K562 (cell line): ENCODE data around the gene VARS1. TPM values are rescaled to one million over a fixed set of nuclear protein-coding genes. Genes with fewer than 3 reads are reported as not detected.
A peak's percentile ranks its signal among the peaks of the same experiment; 100 is the strongest.

Source experiments
- BRD4 ChIP-seq: fragments of 200-600 bp; sonication (generic); IDR thresholded peaks from 2 replicates; pipeline ENCODE4 v1.6.1; 2017; ENCODE audit warnings: inconsistent platforms
- CAMTA2 ChIP-seq: fragments of 250-450 bp; sonication (Bioruptor Pico); conservative IDR thresholded peaks from 2 replicates; pipeline ENCODE4 v1.5.1; 2022
- CBX1 ChIP-seq: sonication (generic); IDR thresholded peaks from 2 replicates; pipeline ENCODE4 v1.6.1; 2016; ENCODE audit warnings: antibody characterized with exemption, low read depth, mild to moderate bottlenecking
- CHCHD3 ChIP-seq: fragments of 250-450 bp; sonication (Bioruptor Pico); IDR thresholded peaks from 2 replicates; pipeline ENCODE4 v2.1.2; 2022; ENCODE audit warnings: mild to moderate bottlenecking
- EHMT2 ChIP-seq: fragments of 450-650 bp; IDR thresholded peaks from 2 replicates; pipeline ENCODE4 v1.6.1; 2018; ENCODE audit warnings: antibody characterized with exemption
- EP300 ChIP-seq: IDR thresholded peaks from 2 replicates; pipeline ENCODE4 v1.6.1; 2012; ENCODE audit warnings: low read length, improper control_type of control experiment
- HDAC2 ChIP-seq: fragments of 450-650 bp; IDR thresholded peaks from 2 replicates; pipeline ENCODE4 v1.6.1; 2016; ENCODE audit warnings: mild to moderate bottlenecking
- HNRNPK ChIP-seq: fragments of 200-400 bp; formaldehyde crosslinking; IDR thresholded peaks from one replicate; pipeline ENCODE4 v1.6.1; 2018; ENCODE audit warnings: mild to moderate bottlenecking, low read depth, low read length; ENCODE audit not compliant: poor library complexity, severe bottlenecking
- JUN ChIP-seq, 2 experiments: sonication (generic) in 1 of 2; formaldehyde crosslinking in 1 of 2; IDR thresholded peaks; 2 replicates each; pipeline versions ENCODE4 v1.6.1 to v1.8.0; 2012 to 2022; ENCODE audit warnings: borderline replicate concordance in 2 of 2, mild to moderate bottlenecking in 2 of 2, improper control_type of control experiment in 1 of 2, low read depth in 1 of 2, low read length in 1 of 2, missing genetic modification reagents in 1 of 2
- KDM1A ChIP-seq, 2 experiments: fragments of 450-650 bp; IDR thresholded peaks; 2 replicates each; pipeline ENCODE4 v1.6.1; 2016; ENCODE audit warnings: mild to moderate bottlenecking in 2 of 2
- KLF13 ChIP-seq: fragments of 450-650 bp; IDR thresholded peaks from 2 replicates; pipeline ENCODE4 v1.6.1; 2016; ENCODE audit warnings: missing genetic modification characterization, low read depth, mild to moderate bottlenecking, missing compliant biosample characterization, moderate library complexity, borderline replicate concordance
- NCOR1 ChIP-seq: fragments of 450-650 bp; IDR thresholded peaks from 2 replicates; pipeline ENCODE4 v1.6.1; 2016; ENCODE audit warnings: mild to moderate bottlenecking, moderate library complexity
- PHF20 ChIP-seq: fragments of 450-650 bp; IDR thresholded peaks from 2 replicates; pipeline ENCODE4 v1.6.1; 2018; ENCODE audit not compliant: partially characterized antibody
- PRPF4 ChIP-seq: fragments of 200-400 bp; formaldehyde crosslinking; IDR thresholded peaks from one replicate; pipeline ENCODE4 v1.6.1; 2017; ENCODE audit warnings: low read length, low read depth, mild to moderate bottlenecking; ENCODE audit not compliant: insufficient read depth, poor library complexity, severe bottlenecking
- RBFOX2 ChIP-seq: fragments of 200-400 bp; formaldehyde crosslinking; IDR thresholded peaks from 2 replicates; pipeline ENCODE4 v1.6.1; 2017; ENCODE audit warnings: low read depth, mild to moderate bottlenecking, low read length, moderate library complexity
- RBM22 ChIP-seq: fragments of 200-400 bp; formaldehyde crosslinking; IDR thresholded peaks from 2 replicates; pipeline ENCODE4 v1.6.1; 2018; ENCODE audit warnings: low read length, low read depth; ENCODE audit not compliant: poor library complexity, severe bottlenecking
- SMAD1 ChIP-seq: fragments of 150-350 bp; IDR thresholded peaks from 2 replicates; pipeline ENCODE4 v1.6.1; 2014; ENCODE audit warnings: low read length, low read depth; ENCODE audit not compliant: partially characterized antibody
- THAP7 ChIP-seq: fragments of 250-450 bp; sonication (Bioruptor Pico); IDR thresholded peaks from 2 replicates; pipeline ENCODE4 v1.5.0; 2021
- ZFPM2 ChIP-seq: fragments of 250-450 bp; sonication (Bioruptor Pico); IDR thresholded peaks from 2 replicates; pipeline ENCODE4 v1.5.1; 2022; ENCODE audit warnings: mild to moderate bottlenecking
- ZNF23 ChIP-seq: fragments of 250-450 bp; sonication (Bioruptor Pico); IDR thresholded peaks from 2 replicates; pipeline ENCODE4 v1.4.0; 2020; ENCODE audit warnings: mild to moderate bottlenecking
- polyA plus RNA-seq, 8 experiments: library from polyadenylated mRNA; depleted of rRNA in 4 of 8; stranded (reverse) in 5 of 8; unstranded in 3 of 8; fragments of >200 nt; fragmentation: Nextera tagmentation in 2 of 8; fragmentation: Illumina TruSeq in 1 of 8; extraction: Ambion mirVana in 2 of 8; extraction: Trizol in 1 of 8; gene quantifications; 2 replicates each; pipeline versions ENCODE4 v1.2.1 to v1.2.3, GENCODE V29; 2011 to 2014; ENCODE audit warnings: inconsistent platforms in 1 of 8, missing spikeins in 1 of 8
- total RNA-seq, 7 experiments: library from RNA; depleted of rRNA in 6 of 7; stranded (reverse); fragments of >200 nt in 6 of 7; fragmentation: Illumina TruSeq in 2 of 7; extraction: Trizol in 2 of 7; gene quantifications; 2 replicates each; pipeline versions ENCODE4 v1.2.1 to v1.2.3, GENCODE V29; 2011 to 2021; ENCODE audit warnings: low replicate concordance in 1 of 7
- TF ChIP-seq, protein P1 (sequence below), 2 experiments: IDR thresholded peaks; 2 replicates each; pipeline ENCODE4 v1.6.1; 2012; ENCODE audit warnings: improper control_type of control experiment in 2 of 2, low read depth in 2 of 2, low read length in 2 of 2, borderline replicate concordance in 1 of 2
- TF ChIP-seq, protein P2 (sequence below): IDR thresholded peaks from 2 replicates; pipeline ENCODE4 v1.6.1; 2011; ENCODE audit warnings: borderline replicate concordance, low read depth, mild to moderate bottlenecking, moderate library complexity, low read length; ENCODE audit not compliant: insufficient read depth, poor library complexity, severe bottlenecking
- TF ChIP-seq, protein P3 (sequence below): fragments of 450-650 bp; IDR thresholded peaks from 2 replicates; pipeline ENCODE4 v1.6.1; 2016

The VARS1 gene
- total and polyA plus RNA-seq, 9 of the 15 experiments (the other 6 are each of a cell fraction or from before 2014, with no cell fraction given): 2.9 to 488 (median 130) TPM

- TF ChIP-seq, protein P1, sequence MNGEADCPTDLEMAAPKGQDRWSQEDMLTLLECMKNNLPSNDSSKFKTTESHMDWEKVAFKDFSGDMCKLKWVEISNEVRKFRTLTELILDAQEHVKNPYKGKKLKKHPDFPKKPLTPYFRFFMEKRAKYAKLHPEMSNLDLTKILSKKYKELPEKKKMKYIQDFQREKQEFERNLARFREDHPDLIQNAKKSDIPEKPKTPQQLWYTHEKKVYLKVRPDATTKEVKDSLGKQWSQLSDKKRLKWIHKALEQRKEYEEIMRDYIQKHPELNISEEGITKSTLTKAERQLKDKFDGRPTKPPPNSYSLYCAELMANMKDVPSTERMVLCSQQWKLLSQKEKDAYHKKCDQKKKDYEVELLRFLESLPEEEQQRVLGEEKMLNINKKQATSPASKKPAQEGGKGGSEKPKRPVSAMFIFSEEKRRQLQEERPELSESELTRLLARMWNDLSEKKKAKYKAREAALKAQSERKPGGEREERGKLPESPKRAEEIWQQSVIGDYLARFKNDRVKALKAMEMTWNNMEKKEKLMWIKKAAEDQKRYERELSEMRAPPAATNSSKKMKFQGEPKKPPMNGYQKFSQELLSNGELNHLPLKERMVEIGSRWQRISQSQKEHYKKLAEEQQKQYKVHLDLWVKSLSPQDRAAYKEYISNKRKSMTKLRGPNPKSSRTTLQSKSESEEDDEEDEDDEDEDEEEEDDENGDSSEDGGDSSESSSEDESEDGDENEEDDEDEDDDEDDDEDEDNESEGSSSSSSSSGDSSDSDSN (IDR thresholded peaks at IDR 0.05; ENCODE audit: borderline replicate concordance in 1 of 2, low read depth in 2 of 2, low read length in 2 of 2): peak in 1 of 2 experiments; percentile 88; a peak in 1 of 4 replicates
- TF ChIP-seq HDAC2: peak; percentile 82
- no peak for TF ChIP-seq CHCHD3 (CRISPR knock-in tag)
- TF ChIP-seq, protein P2, sequence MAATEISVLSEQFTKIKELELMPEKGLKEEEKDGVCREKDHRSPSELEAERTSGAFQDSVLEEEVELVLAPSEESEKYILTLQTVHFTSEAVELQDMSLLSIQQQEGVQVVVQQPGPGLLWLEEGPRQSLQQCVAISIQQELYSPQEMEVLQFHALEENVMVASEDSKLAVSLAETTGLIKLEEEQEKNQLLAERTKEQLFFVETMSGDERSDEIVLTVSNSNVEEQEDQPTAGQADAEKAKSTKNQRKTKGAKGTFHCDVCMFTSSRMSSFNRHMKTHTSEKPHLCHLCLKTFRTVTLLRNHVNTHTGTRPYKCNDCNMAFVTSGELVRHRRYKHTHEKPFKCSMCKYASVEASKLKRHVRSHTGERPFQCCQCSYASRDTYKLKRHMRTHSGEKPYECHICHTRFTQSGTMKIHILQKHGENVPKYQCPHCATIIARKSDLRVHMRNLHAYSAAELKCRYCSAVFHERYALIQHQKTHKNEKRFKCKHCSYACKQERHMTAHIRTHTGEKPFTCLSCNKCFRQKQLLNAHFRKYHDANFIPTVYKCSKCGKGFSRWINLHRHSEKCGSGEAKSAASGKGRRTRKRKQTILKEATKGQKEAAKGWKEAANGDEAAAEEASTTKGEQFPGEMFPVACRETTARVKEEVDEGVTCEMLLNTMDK: peak; percentile 96
- TF ChIP-seq RBM22: no peak
- TF ChIP-seq HNRNPK: no peak
- no peak for TF ChIP-seq CAMTA2
- peak; percentile 25 for TF ChIP-seq SMAD1
- peak; percentile 79 for TF ChIP-seq KLF13 (tag)
- TF ChIP-seq ZNF23 (CRISPR knock-in tag): no peak
- TF ChIP-seq EP300: peak; percentile 28
- no peak for TF ChIP-seq NCOR1
- peak; percentile 89 for TF ChIP-seq EHMT2
- TF ChIP-seq ZFPM2 (CRISPR knock-in tag): no peak
- peak; percentile 89 for TF ChIP-seq JUN (IDR thresholded peaks at IDR 0.05; ENCODE audit: borderline replicate concordance, low read depth, low read length)
- TF ChIP-seq JUN (CRISPR knock-in tag; IDR thresholded peaks at IDR 0.05; ENCODE audit: borderline replicate concordance): 0 out of 2 replicates have a peak, but pooled peaks have one; percentile 47
- TF ChIP-seq THAP7 (CRISPR knock-in tag): no peak
- peak; percentile 14 for TF ChIP-seq PHF20
- 0 out of 2 replicates have a peak, but pooled peaks have one; percentile 58 for TF ChIP-seq BRD4
- TF ChIP-seq KDM1A (IDR thresholded peaks at IDR 0.05): no peak
- TF ChIP-seq CBX1: no peak
- TF ChIP-seq, protein P3, sequence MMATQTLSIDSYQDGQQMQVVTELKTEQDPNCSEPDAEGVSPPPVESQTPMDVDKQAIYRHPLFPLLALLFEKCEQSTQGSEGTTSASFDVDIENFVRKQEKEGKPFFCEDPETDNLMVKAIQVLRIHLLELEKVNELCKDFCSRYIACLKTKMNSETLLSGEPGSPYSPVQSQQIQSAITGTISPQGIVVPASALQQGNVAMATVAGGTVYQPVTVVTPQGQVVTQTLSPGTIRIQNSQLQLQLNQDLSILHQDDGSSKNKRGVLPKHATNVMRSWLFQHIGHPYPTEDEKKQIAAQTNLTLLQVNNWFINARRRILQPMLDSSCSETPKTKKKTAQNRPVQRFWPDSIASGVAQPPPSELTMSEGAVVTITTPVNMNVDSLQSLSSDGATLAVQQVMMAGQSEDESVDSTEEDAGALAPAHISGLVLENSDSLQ: peak; percentile 95
- no peak for TF ChIP-seq RBFOX2
- TF ChIP-seq PRPF4: no peak
Measured at GRCh38 chr6:31769684-31770371, 25.7 kb downstream of the VARS1 start (continued).
